PC-9 (cell line): ENCODE results near the gene ADAP1. TPM values are rescaled to one million over a fixed set of nuclear protein-coding genes. Genes with fewer than 3 reads are reported as not detected.

Source experiments
- BruUV-seq: library from RNA; stranded (reverse); fragments of 400-500 nt; replicated peaks from 2 replicates; lab custom pipeline; 2021; lab: Mats Ljungman, UMichigan
- CTCF ChIA-PET: fragments of 300-600 bp; sonication (Branson Sonifier 250); formaldehyde crosslinking; loops from one replicate; lab custom pipeline; 2022; ENCODE audit warnings: antibody characterized with exemption; lab: Charles Lee
- POLR2A ChIA-PET: fragments of 300-600 bp; sonication (Branson Sonifier 250); formaldehyde crosslinking; loops from one replicate; lab custom pipeline; 2022; ENCODE audit warnings: antibody characterized with exemption; ENCODE audit not compliant: unreplicated experiment; lab: Charles Lee
- DNase-seq, 2 experiments: peaks; one replicate each; pipeline versions ENCODE4 v3.0.0 to v3.0.0-alpha.2; 2015 to 2022; ENCODE audit warnings: mixed read lengths in 1 of 2
- H2AFZ ChIP-seq: fragments of 200-600 bp; sonication (generic); 2 replicates; pipeline ENCODE4 v1.8.1; 2017; ENCODE audit warnings: antibody characterized with exemption
- H3F3A ChIP-seq: fragments of 200-600 bp; sonication (generic); 2 replicates; pipeline ENCODE4 v1.8.1; 2017; ENCODE audit warnings: antibody characterized with exemption, mild to moderate bottlenecking, low read depth; ENCODE audit not compliant: insufficient read depth
- H3K27ac ChIP-seq: fragments of 200-600 bp; sonication (generic); 2 replicates; pipeline ENCODE4 v1.6.1; 2016; ENCODE audit warnings: mixed run types
- H3K27me3 ChIP-seq: fragments of 200-600 bp; sonication (generic); 2 replicates; pipeline ENCODE4 v1.6.1; 2016; ENCODE audit warnings: low read depth, mixed run types; ENCODE audit not compliant: insufficient read depth
- H3K36me3 ChIP-seq: fragments of 200-600 bp; sonication (generic); 2 replicates; pipeline ENCODE4 v1.6.1; 2016; ENCODE audit warnings: low read depth, mixed run types
- H3K4me1 ChIP-seq: fragments of 200-600 bp; sonication (generic); replicated peaks from 2 replicates; pipeline ENCODE4 v1.6.1; 2016; ENCODE audit warnings: mixed run types; ENCODE audit not compliant: insufficient read depth
- H3K4me2 ChIP-seq: fragments of 200-600 bp; sonication (generic); 2 replicates; pipeline ENCODE4 v1.6.1; 2017; ENCODE audit warnings: mixed run types
- H3K4me3 ChIP-seq: fragments of 200-600 bp; sonication (generic); 2 replicates; pipeline ENCODE4 v1.6.1; 2016; ENCODE audit warnings: mixed run types
- H3K79me2 ChIP-seq: fragments of 200-600 bp; sonication (generic); 2 replicates; pipeline ENCODE4 v1.6.1; 2017; ENCODE audit warnings: low read depth, mixed run types
- H3K9me2 ChIP-seq: fragments of 200-600 bp; sonication (generic); 2 replicates; pipeline ENCODE4 v1.8.1; 2017; ENCODE audit warnings: mild to moderate bottlenecking; ENCODE audit not compliant: insufficient read depth
- H3K9me3 ChIP-seq: fragments of 200-600 bp; sonication (generic); 2 replicates; pipeline ENCODE4 v1.8.1; 2016; ENCODE audit warnings: low read depth; ENCODE audit not compliant: insufficient read depth
- H4K20me1 ChIP-seq: fragments of 200-600 bp; sonication (generic); 2 replicates; pipeline ENCODE4 v1.8.1; 2017; ENCODE audit not compliant: insufficient read depth
- EZH2 ChIP-seq: fragments of 200-600 bp; sonication (generic); IDR thresholded peaks from 2 replicates; pipeline ENCODE4 v1.8.0; 2017; ENCODE audit warnings: antibody characterized with exemption, low read depth
- intact Hi-C: fragments of 100-400 bp; cut with micrococcal nuclease; formaldehyde crosslinking; loops from one replicate; pipeline ENCODE4 v1.10.0; 2022; ENCODE audit not compliant: unreplicated experiment
- total RNA-seq: library from RNA; stranded (reverse); gene quantifications from 2 replicates; pipeline ENCODE4 v1.2.3, GENCODE V29; 2021
- TF ChIP-seq, protein P1 (sequence below): fragments of 200-600 bp; sonication (generic); conservative IDR thresholded peaks from 2 replicates; pipeline ENCODE4 v1.6.1; 2017; ENCODE audit warnings: mixed run types, antibody characterized with exemption, mild to moderate bottlenecking, moderate library complexity

ADAP1 gene
- total RNA-seq, 1 experiment from 2014 or later = 73.9 TPM

DNA sequence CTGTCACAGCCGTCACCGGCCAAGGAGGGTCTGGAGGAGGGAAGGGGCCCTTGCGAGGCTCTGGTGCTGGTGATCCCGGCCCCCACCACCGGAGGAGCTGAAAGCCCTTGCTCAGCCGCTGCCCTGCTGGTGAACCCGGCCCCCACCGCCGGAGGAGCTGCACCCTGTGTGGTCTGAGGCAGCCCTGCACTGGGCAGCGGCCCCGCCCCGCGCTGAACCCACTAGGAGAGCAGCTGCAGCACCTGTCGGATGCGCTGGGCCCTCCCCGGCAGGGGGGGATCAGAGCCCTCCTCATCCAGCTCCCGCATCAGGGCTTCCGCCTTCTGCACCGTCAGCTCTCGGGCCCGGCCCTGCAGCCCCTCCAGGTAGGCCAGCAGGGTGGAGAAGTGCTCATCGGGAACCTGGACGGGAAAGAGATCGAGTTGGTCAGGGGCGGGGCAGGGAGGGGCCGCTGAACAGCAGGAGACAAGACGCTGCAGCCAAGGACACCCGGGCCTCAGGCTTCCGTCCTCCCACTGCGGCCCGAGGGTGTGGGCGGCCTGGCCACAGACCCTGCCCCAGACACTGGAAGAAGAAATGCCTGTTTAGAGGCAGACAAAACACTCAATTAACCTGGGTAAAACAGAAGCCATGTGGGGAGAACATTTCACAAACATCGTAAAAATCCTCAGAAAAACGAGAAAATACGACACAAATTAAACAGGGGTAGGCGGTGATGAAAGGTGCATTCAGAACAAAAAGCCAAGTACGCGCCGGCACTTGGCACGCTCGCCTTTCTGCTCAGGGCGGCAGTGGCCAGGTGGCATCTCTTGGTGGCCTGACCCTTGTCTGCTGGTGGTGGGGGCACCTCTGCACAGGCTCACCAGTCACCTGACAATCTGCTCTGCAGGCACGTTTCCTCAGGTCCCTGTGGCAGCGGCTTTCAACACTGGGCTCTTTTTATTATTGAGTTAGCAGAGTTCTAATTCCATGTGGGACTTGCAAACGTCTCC is 43.2 kb upstream of the ADAP1 start:
- TF ChIP-seq, protein P1, sequence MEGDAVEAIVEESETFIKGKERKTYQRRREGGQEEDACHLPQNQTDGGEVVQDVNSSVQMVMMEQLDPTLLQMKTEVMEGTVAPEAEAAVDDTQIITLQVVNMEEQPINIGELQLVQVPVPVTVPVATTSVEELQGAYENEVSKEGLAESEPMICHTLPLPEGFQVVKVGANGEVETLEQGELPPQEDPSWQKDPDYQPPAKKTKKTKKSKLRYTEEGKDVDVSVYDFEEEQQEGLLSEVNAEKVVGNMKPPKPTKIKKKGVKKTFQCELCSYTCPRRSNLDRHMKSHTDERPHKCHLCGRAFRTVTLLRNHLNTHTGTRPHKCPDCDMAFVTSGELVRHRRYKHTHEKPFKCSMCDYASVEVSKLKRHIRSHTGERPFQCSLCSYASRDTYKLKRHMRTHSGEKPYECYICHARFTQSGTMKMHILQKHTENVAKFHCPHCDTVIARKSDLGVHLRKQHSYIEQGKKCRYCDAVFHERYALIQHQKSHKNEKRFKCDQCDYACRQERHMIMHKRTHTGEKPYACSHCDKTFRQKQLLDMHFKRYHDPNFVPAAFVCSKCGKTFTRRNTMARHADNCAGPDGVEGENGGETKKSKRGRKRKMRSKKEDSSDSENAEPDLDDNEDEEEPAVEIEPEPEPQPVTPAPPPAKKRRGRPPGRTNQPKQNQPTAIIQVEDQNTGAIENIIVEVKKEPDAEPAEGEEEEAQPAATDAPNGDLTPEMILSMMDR = no peak
- no peak for TF ChIP-seq EZH2
- no peaks in the 10 kb centered on the region for H3K4me1 ChIP-seq
- H3K27ac ChIP-seq = no peak overlapping the region
- no TSS peak for BruUV-seq
- ChIA-PET CTCF (interaction anchor here (0.5 kb wide), 1 partner anchor 88 kb away, joined by 3 read pairs; no protein-coding TSS in a partner anchor), POLR2A (no interaction called here)
- H3K9me2 ChIP-seq = no peaks in the 10 kb centered on the region
- H3K4me3 ChIP-seq = no peak overlapping the region
- H3K4me2 ChIP-seq = no peak overlapping the region
- H2AFZ ChIP-seq = no peak overlapping the region
- no peaks in the 10 kb centered on the region for H3K9me3 ChIP-seq
- H3F3A ChIP-seq = peaks cover 4% of the 10 kb centered on the region; the same call in 1 of the 2 replicates
- no peaks in the 10 kb centered on the region for H3K79me2 ChIP-seq
- no peak for DNase-seq
- H4K20me1 ChIP-seq = peaks cover 5% of the 10 kb centered on the region
- intact Hi-C loops = no loop called here
- no peaks in the 10 kb centered on the region for H3K36me3 ChIP-seq
- no peaks in the 10 kb centered on the region for H3K27me3 ChIP-seq

DNA sequence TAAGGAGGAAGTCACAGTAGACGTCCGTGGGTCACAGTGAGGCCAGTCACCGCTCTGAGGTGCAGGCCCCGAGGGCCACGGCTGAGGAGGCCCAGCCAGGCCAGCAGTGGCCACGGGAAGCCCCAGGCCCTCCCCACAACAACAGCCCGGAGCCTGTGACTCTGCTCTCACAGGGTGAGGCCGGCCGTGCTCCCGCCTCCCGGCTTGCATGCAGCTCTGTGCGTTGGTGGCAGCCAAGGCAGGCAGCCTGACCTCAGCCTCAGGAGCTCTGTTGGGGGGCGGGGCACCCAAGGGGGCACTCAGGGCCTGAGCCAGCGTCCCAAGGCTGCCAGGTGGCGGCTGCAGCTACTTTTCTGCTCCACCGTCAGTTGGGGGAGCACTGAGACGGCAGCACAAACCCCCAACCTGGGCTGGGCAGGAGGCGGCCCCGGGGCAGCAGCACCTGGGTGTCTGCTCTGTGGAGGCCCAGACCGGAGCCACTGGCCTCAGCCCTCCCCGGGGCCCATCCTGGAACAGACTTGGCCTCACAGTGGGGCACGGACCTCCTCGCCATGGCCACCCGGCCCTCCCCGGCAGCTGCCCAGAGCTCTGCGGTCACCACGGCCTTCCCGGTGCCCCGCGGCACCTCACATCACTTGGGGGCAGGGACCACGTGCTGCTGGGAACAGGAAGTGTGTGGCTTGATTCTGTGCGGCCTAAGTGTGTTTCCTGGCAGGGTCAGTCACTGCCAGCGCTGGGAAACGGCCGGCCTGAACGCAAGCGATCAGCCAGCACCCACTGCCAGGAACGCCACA is 41.8 kb upstream of the ADAP1 start:
- H4K20me1 ChIP-seq = peaks cover 5% of the 10 kb centered on the region
- H3K36me3 ChIP-seq = no peaks in the 10 kb centered on the region
- no peak overlapping the region for H3K4me3 ChIP-seq
- H3K4me2 ChIP-seq = no peak overlapping the region
- DNase-seq = no peak
- no peaks in the 10 kb centered on the region for H3K27me3 ChIP-seq
- BruUV-seq = no TSS peak
- CTCF ChIA-PET = interaction anchor here (0.5 kb wide), 1 partner anchor 90 kb away, joined by 4 read pairs; no protein-coding TSS in a partner anchor
- no peak overlapping the region for H2AFZ ChIP-seq
- no peaks in the 10 kb centered on the region for H3K9me2 ChIP-seq
- TF ChIP-seq, protein P1 = no peak
- H3K4me1 ChIP-seq = no peaks in the 10 kb centered on the region
- H3F3A ChIP-seq = peaks cover 4% of the 10 kb centered on the region; the same call in 1 of the 2 replicates
- POLR2A ChIA-PET = no interaction called here
- no peaks in the 10 kb centered on the region for H3K9me3 ChIP-seq
- no peaks in the 10 kb centered on the region for H3K79me2 ChIP-seq
- intact Hi-C loops = no loop called here
- H3K27ac ChIP-seq = no peak overlapping the region

DNA sequence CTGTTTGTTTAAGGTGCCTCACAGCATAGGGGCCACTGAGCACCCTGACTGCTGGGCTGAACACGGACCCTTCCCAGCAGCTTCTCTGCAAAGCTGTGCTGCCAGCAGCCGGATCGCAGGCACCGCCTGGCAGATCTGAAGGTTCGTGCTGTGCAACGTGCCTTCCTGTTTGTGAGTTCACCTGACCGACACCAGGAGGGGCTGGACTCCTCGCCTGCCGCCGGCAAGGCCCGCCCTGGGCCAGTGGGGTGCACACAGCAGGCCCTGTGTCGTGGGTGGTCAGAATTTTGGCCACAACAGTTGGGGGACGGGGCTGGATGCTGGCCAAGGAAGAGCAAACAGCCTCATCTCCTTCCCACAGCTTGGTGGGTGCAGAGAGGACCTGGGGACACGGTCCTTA is 41.1 kb upstream of the ADAP1 start:
- no peaks in the 10 kb centered on the region for H3K79me2 ChIP-seq
- H3K27me3 ChIP-seq = no peaks in the 10 kb centered on the region
- ChIA-PET CTCF (interaction anchor here (0.6 to 3.4 kb wide), 2 partner anchors 70 to 183 kb away, joined by 4 to 25 read pairs; no protein-coding TSS in a partner anchor), POLR2A (no interaction called here)
- H3K4me3 ChIP-seq = no peak overlapping the region
- intact Hi-C loops = no loop called here
- H4K20me1 ChIP-seq = peaks cover 5% of the 10 kb centered on the region
- H3K36me3 ChIP-seq = no peaks in the 10 kb centered on the region
- H3K27ac ChIP-seq = no peak overlapping the region
- H3F3A ChIP-seq = peaks cover under 1% of the 10 kb centered on the region; the same call in 1 of the 2 replicates
- no peaks in the 10 kb centered on the region for H3K9me3 ChIP-seq
- no peaks in the 10 kb centered on the region for H3K9me2 ChIP-seq
- no peak for TF ChIP-seq EZH2
- TF ChIP-seq, protein P1 = no peak
- no TSS peak for BruUV-seq
- DNase-seq = no peak
- no peak overlapping the region for H2AFZ ChIP-seq
- H3K4me1 ChIP-seq = no peaks in the 10 kb centered on the region
- no peak overlapping the region for H3K4me2 ChIP-seq
